Germinal center (tissue), 1 donor: ENCODE measurements around the gene STAP1.
A peak's percentile ranks its signal among the peaks of the same experiment; 100 is the strongest.
"Not testable (repeated sequence)": the region's sequence is repeated elsewhere in the genome, so short reads cannot be mapped to it uniquely, and the experiment has no call there.

Experiments used
- DNase-seq: peaks from one replicate; pipeline ENCODE4 v3.0.0; 2012; ENCODE audit warnings: mixed read lengths, low spot score

STAP1 gene

DNA sequence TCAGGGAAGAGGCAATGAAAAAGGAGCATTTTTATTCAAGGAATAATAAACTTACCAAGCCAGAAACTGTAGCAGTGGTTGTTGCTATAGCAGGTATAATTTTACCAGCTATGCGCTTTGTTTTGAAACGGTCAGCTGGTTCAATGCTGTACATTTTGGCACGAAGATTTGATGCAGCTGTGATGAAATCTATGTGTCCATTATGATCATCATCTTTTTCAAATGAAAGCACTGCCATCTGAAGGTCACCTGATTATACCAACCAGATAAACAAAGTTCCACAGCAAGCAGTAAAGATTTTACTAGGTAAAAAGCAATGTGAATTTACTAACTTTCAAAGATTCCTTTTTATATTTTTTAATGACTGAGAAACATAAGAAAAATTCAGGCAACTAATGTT lies 66.4 kb downstream of the STAP1 start:
- DNase-seq = no peak

DNA sequence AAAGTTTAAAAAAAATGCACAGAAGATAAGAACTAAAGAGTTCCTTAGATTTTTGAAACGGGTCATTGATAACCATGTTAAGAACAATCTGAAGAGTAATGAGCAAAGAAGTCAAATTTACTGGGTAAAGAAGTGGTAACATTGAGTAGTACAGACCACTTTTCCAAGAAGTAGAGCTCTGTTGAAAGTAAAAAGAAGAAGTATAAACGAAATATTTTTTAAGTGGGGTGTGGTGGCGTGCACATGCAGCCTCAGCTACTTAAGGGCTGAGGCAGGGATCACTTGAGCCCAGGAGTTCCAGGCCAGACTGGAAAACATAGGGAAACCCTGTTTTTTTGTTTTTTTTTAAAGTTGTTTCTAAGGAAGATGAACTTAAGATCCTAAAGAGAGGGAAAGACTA lies 74.0 kb downstream of the STAP1 start:
- peak; percentile 2 for DNase-seq

DNA sequence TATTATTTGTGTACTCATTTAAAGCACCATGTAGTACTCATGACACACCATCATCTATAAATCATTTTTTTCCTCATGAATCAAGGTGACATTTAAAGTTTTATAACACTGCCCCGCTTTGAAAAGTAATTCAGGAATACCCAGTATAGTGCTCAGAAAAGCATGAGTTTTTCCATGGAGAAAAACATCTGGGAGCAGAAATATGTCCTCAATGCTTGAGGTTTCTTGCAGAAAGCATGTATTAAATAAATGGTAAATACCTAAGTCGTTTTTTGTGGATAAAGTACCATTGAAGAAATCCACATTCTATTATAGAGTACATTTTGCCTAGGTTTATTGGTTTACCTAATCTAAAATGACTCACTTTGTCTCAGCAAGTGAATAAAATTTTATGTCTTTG lies 76.2 kb downstream of the STAP1 start:
- no peak for DNase-seq

DNA sequence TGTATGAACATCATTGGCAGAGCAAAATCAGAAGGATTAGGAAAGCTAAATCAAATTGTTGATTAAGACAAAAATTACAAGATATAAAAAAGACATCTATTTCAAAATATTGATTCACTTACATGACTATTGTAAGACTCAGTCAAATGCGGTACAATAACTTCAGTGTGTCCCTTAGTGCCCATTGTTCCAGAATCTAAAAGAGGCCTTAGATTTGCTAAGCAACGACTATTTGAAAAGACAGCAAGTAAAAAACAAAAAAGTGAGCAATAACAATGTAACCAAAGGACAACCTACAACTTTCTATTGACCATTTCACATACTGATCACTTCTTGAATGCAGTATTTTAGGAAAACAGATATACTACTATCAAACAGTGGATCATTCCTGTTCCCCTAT lies 76.8 kb downstream of the STAP1 start:
- DNase-seq = no peak

DNA sequence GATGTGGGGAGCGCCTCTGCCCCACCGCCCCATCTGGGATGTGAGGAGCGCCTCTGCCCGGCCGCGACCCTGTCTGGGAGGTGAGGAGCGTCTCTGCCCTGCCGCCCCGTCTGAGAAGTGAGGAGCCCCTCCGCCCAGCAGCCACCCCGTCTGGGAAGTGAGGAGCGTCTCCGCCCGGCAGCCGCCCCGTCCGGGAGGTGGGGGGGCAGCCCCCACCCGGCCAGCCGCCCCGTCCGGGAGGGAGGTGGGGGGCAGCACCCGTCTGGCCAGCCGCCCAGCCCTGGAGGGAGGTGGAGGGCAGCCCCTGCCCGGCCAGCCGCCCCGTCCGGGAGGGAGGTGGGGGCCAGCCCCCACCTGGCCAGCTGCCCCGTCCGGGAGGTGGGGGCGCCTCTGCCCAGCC lies 78.5 kb downstream of the STAP1 start:
- DNase-seq = not testable (repeated sequence)

DNA sequence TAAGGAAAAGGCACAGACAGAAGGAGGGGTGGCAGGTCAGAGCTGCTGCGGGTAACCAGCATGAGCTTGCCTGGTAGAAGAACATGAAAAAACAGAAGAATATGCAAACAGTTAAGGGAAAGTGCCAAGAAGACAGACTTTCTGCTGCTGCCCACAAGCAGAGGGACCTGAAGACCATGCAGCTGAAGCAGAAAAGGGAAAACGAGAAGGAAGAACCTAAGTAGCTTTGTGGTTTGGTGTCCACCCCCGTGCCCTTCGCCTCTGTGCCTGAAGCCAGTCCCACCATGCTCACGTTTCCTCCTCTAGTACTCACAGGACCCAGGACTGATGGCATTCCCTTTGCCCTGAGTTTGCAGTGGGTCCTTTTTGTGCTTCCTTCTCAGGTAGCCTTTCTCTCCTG lies 79.6 kb downstream of the STAP1 start:
- DNase-seq = no peak

DNA sequence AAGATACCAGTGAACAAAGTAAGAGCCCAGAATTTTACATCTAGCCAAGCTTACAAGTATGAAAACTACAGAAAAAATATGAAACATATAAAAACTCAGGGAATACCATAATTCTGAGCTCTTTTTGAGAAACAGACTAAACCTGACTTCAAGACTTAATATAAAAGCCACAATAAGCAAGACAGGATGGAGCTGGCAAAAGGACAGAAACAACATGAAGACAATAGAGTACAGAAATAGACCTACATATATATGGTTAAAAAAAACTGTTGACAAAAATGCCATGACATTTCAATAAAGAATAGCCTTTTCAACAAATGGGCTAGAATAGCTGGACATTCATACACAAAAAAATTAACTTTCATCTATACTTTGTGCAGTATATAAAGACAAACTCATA lies 93.0 kb downstream of the STAP1 start:
- DNase-seq = no peak
